HPDE6-E6E7 (cell line): ENCODE results near the gene ATF4.
A peak's percentile ranks its signal among the peaks of the same experiment; 100 is the strongest.

ENCODE experiments used
- DNase-seq: peaks from one replicate; pipeline ENCODE4 v3.0.0; 2011; ENCODE audit warnings: missing footprints; ENCODE audit errors: extremely low spot score

The ATF4 gene

GRCh38 chr22:39520226-39521105 lies at the start of gene ATF4:
Gene ATF4 (plus strand): TSS chr22:39520562. CDS start chr22:39521446, 884 bp downstream.
- no peak for DNase-seq

- peak; percentile 21 for DNase-seq
These were observed 48.8 kb upstream of the ATF4 start for GRCh38 chr22:39471381-39472141.

- DNase-seq, result no peak
These were observed 47.5 kb upstream of the ATF4 start for GRCh38 chr22:39472570-39473556.

GRCh38 chr22:39473851-39474250 lies 46.5 kb upstream of the ATF4 start:
- DNase-seq, result no peak

- no peak for DNase-seq
These were observed 45.8 kb upstream of the ATF4 start for GRCh38 chr22:39474351-39475111.

- DNase-seq, result no peak
These were observed 45.0 kb upstream of the ATF4 start for GRCh38 chr22:39475337-39475736.

GRCh38 chr22:39475902-39476301 lies 44.5 kb upstream of the ATF4 start:
- DNase-seq, result no peak

- no peak for DNase-seq
These were observed 43.7 kb upstream of the ATF4 start for GRCh38 chr22:39476664-39477063.

- no peak for DNase-seq
These were observed 42.8 kb upstream of the ATF4 start for GRCh38 chr22:39477542-39477941.

- DNase-seq, result peak; percentile 42
These were observed 41.9 kb upstream of the ATF4 start for GRCh38 chr22:39478441-39478850.

- DNase-seq, result no peak
These were observed 41.1 kb upstream of the ATF4 start for GRCh38 chr22:39479254-39479653.

GRCh38 chr22:39480557-39480956 lies 39.8 kb upstream of the ATF4 start:
- no peak for DNase-seq

GRCh38 chr22:39481054-39481453 lies 39.3 kb upstream of the ATF4 start:
- DNase-seq, result no peak

GRCh38 chr22:39481595-39481994 lies 38.8 kb upstream of the ATF4 start:
- no peak for DNase-seq

GRCh38 chr22:39482768-39483167 lies 37.6 kb upstream of the ATF4 start:
- DNase-seq, result no peak

- no peak for DNase-seq
These were observed 33.2 kb upstream of the ATF4 start for GRCh38 chr22:39486951-39487825.

- no peak for DNase-seq
These were observed 32.4 kb upstream of the ATF4 start for GRCh38 chr22:39487826-39488520.

- no peak for DNase-seq
These were observed 31.7 kb upstream of the ATF4 start for GRCh38 chr22:39488563-39489083.
